Muscle layer of colon (tissue), 2 donors: ENCODE data around the gene COA3.

Experiments
- H3K27ac ChIP-seq: one replicate; pipeline ENCODE4 v1.7.0; 2013; ENCODE audit warnings: low read depth, mild to moderate bottlenecking, low read length, moderate library complexity
- H3K27me3 ChIP-seq, 2 donors: one replicate each; pipeline ENCODE4 v1.7.0; 2013; ENCODE audit warnings: low read length in 2 of 2, mild to moderate bottlenecking in 2 of 2; ENCODE audit not compliant: insufficient read depth in 2 of 2, control insufficient read depth in 1 of 2
- H3K36me3 ChIP-seq: one replicate; pipeline ENCODE4 v1.7.0; 2013; ENCODE audit warnings: mild to moderate bottlenecking, low read length; ENCODE audit not compliant: insufficient read depth
- H3K4me1 ChIP-seq: one replicate; pipeline ENCODE4 v1.7.0; 2013; ENCODE audit warnings: mild to moderate bottlenecking, low read length; ENCODE audit not compliant: insufficient read depth
- H3K4me3 ChIP-seq, 2 donors: one replicate each; pipeline ENCODE4 v1.7.0; 2013; ENCODE audit warnings: low read length in 2 of 2, low read depth in 1 of 2, mild to moderate bottlenecking in 1 of 2, moderate library complexity in 1 of 2
- H3K9ac ChIP-seq: one replicate; pipeline ENCODE4 v1.7.0; 2013; ENCODE audit warnings: low read length
- H3K9me3 ChIP-seq: one replicate; pipeline ENCODE4 v1.7.0; 2013; ENCODE audit warnings: mild to moderate bottlenecking, low read length
- donor health status: abdominal sarcoma.
- donor health status: Adenocarcinoma of cecum.

Gene COA3

GRCh38 chr17:42833767-42834422 lies 35.4 kb upstream of the COA3 start:
- Histone ChIP-seq H3K4me3 (peak overlapping the region; percentile 82 to 94), H3K9ac (peak overlapping the region; percentile 72), H3K4me1 (peaks cover 17% of the 10 kb centered on the region), H3K27me3 (no peaks in the 10 kb centered on the region), H3K36me3 (peaks cover 27% of the 10 kb centered on the region), H3K27ac (peak overlapping the region; percentile 96), H3K9me3 (no peaks in the 10 kb centered on the region)

- peak within 1 kb of the TSS; percentile 82 to 94 for H3K4me3 ChIP-seq
- peaks cover 19% of the 10 kb centered on the region for H3K36me3 ChIP-seq
- no peaks in the 10 kb centered on the region for H3K27me3 ChIP-seq
- H3K9ac ChIP-seq: peak within 1 kb of the TSS; percentile 72
- no peaks in the 10 kb centered on the region for H3K9me3 ChIP-seq
- peaks cover 17% of the 10 kb centered on the region for H3K4me1 ChIP-seq
- peak within 1 kb of the TSS; percentile 96 for H3K27ac ChIP-seq
These were observed 34.6 kb upstream of the COA3 start, which contains the start of gene PSME3 for GRCh38 chr17:42832934-42833766. Gene PSME3 (plus strand): TSS chr17:42833397. CDS start chr17:42833632, 235 bp downstream.

GRCh38 chr17:42832213-42832933 lies 33.9 kb upstream of the COA3 start:
- Histone ChIP-seq H3K4me3 (peak overlapping the region; percentile 82 to 94), H3K27me3 (no peaks in the 10 kb centered on the region), H3K9ac (peak overlapping the region; percentile 72), H3K27ac (peak overlapping the region; percentile 96), H3K4me1 (peaks cover 17% of the 10 kb centered on the region), H3K36me3 (peaks cover 11% of the 10 kb centered on the region), H3K9me3 (no peaks in the 10 kb centered on the region)

- peaks cover 9% of the 10 kb centered on the region for H3K36me3 ChIP-seq
- no peak overlapping the region for H3K27ac ChIP-seq
- peaks cover 17% of the 10 kb centered on the region for H3K4me1 ChIP-seq
- H3K9ac ChIP-seq: no peak overlapping the region
- H3K4me3 ChIP-seq: no peak overlapping the region
- no peaks in the 10 kb centered on the region for H3K9me3 ChIP-seq
- no peaks in the 10 kb centered on the region for H3K27me3 ChIP-seq
These were observed 32.5 kb upstream of the COA3 start for GRCh38 chr17:42830971-42831370.

GRCh38 chr17:42827472-42827871 lies 29.0 kb upstream of the COA3 start:
- H3K9me3 ChIP-seq: no peaks in the 10 kb centered on the region
- H3K27me3 ChIP-seq: no peaks in the 10 kb centered on the region
- peaks cover 11% of the 10 kb centered on the region for H3K4me1 ChIP-seq
- H3K36me3 ChIP-seq: no peaks in the 10 kb centered on the region
- no peak overlapping the region for H3K27ac ChIP-seq
- H3K4me3 ChIP-seq: no peak overlapping the region
- no peak overlapping the region for H3K9ac ChIP-seq

- H3K27ac ChIP-seq: no peak overlapping the region
- H3K36me3 ChIP-seq: peaks cover 45% of the 10 kb centered on the region
- no peaks in the 10 kb centered on the region for H3K27me3 ChIP-seq
- peaks cover 7% of the 10 kb centered on the region for H3K4me1 ChIP-seq
- H3K9ac ChIP-seq: no peak overlapping the region
- H3K4me3 ChIP-seq: no peak overlapping the region
- no peaks in the 10 kb centered on the region for H3K9me3 ChIP-seq
These were observed 22.7 kb upstream of the COA3 start for GRCh38 chr17:42821176-42821575.

GRCh38 chr17:42819939-42820535 lies 21.5 kb upstream of the COA3 start:
- Histone ChIP-seq H3K9me3 (no peaks in the 10 kb centered on the region), H3K4me1 (peaks cover 7% of the 10 kb centered on the region), H3K27ac (no peak overlapping the region), H3K4me3 (no peak overlapping the region), H3K9ac (no peak overlapping the region), H3K36me3 (peaks cover 48% of the 10 kb centered on the region), H3K27me3 (no peaks in the 10 kb centered on the region)

GRCh38 chr17:42818379-42818778 lies 19.9 kb upstream of the COA3 start:
- Histone ChIP-seq H3K9ac (no peak overlapping the region), H3K4me1 (peaks cover 4% of the 10 kb centered on the region), H3K27me3 (no peaks in the 10 kb centered on the region), H3K9me3 (no peaks in the 10 kb centered on the region), H3K27ac (no peak overlapping the region), H3K36me3 (peaks cover 64% of the 10 kb centered on the region), H3K4me3 (no peak overlapping the region)

- H3K9ac ChIP-seq: no peak overlapping the region
- no peak overlapping the region for H3K27ac ChIP-seq
- H3K36me3 ChIP-seq: peaks cover 66% of the 10 kb centered on the region
- no peaks in the 10 kb centered on the region for H3K4me1 ChIP-seq
- no peaks in the 10 kb centered on the region for H3K9me3 ChIP-seq
- H3K4me3 ChIP-seq: no peak overlapping the region
- no peaks in the 10 kb centered on the region for H3K27me3 ChIP-seq
These were observed 19.4 kb upstream of the COA3 start for GRCh38 chr17:42817866-42818265.

- Histone ChIP-seq H3K4me1 (no peaks in the 10 kb centered on the region), H3K27me3 (no peaks in the 10 kb centered on the region), H3K4me3 (no peak overlapping the region), H3K9ac (no peak overlapping the region), H3K9me3 (no peaks in the 10 kb centered on the region), H3K27ac (no peak overlapping the region), H3K36me3 (peaks cover 69% of the 10 kb centered on the region)
These were observed 16.3 kb upstream of the COA3 start for GRCh38 chr17:42814633-42815399.
